T1000 (cell line): ENCODE results near the gene TRIM46.

Experiments
- DNase-seq: peaks from one replicate; lab custom pipeline; 2025; ENCODE audit warnings: mixed read lengths; lab: John Stamatoyannopoulos, UW

The TRIM46 gene, protein sequence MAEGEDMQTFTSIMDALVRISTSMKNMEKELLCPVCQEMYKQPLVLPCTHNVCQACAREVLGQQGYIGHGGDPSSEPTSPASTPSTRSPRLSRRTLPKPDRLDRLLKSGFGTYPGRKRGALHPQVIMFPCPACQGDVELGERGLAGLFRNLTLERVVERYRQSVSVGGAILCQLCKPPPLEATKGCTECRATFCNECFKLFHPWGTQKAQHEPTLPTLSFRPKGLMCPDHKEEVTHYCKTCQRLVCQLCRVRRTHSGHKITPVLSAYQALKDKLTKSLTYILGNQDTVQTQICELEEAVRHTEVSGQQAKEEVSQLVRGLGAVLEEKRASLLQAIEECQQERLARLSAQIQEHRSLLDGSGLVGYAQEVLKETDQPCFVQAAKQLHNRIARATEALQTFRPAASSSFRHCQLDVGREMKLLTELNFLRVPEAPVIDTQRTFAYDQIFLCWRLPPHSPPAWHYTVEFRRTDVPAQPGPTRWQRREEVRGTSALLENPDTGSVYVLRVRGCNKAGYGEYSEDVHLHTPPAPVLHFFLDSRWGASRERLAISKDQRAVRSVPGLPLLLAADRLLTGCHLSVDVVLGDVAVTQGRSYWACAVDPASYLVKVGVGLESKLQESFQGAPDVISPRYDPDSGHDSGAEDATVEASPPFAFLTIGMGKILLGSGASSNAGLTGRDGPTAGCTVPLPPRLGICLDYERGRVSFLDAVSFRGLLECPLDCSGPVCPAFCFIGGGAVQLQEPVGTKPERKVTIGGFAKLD

DNA sequence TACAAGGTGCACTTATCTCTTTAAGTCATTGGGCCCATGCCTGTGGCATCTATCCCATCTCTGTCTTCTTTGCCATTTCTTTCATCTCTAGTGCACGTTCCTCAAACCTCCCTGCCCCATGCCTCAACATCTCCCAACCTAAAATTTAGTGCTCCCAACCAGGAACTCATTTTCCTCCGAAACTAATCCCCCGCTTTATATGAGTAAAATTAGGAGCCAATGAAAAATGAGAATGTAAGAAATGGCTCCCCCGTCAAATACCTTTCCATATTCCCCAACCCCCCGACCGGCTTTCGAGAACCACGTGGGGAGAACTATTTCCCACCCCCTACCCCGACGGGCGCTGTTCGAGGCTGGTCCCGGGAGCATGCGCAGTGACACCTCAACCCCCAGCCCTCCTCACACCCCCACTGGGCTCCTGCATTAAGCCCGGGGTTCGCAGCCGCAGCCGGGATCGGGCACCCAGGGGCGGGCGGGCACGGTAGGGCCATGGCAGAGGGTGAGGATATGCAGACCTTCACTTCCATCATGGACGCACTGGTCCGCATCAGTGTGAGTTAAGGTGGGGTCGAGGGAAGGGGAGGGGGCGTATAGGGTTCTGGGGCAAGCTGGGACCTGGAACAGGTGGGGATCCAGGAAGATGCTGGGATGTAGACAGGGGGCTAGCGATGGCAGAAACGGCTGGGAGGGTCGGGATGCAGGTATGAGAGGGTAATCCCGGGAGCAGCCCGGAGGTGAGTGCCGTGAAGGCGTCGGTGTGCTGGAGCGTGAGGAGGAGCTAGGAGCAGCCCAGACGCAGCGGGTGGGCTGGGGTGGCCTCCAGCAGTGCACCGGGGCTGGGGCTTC is at the start of gene TRIM46:
Gene TRIM46, plus strand, starts transcription at position 372 of the 846 bp plus-strand sequence. Its CDS starts 118 bp downstream, at position 490.
- DNase-seq = no peak

DNA sequence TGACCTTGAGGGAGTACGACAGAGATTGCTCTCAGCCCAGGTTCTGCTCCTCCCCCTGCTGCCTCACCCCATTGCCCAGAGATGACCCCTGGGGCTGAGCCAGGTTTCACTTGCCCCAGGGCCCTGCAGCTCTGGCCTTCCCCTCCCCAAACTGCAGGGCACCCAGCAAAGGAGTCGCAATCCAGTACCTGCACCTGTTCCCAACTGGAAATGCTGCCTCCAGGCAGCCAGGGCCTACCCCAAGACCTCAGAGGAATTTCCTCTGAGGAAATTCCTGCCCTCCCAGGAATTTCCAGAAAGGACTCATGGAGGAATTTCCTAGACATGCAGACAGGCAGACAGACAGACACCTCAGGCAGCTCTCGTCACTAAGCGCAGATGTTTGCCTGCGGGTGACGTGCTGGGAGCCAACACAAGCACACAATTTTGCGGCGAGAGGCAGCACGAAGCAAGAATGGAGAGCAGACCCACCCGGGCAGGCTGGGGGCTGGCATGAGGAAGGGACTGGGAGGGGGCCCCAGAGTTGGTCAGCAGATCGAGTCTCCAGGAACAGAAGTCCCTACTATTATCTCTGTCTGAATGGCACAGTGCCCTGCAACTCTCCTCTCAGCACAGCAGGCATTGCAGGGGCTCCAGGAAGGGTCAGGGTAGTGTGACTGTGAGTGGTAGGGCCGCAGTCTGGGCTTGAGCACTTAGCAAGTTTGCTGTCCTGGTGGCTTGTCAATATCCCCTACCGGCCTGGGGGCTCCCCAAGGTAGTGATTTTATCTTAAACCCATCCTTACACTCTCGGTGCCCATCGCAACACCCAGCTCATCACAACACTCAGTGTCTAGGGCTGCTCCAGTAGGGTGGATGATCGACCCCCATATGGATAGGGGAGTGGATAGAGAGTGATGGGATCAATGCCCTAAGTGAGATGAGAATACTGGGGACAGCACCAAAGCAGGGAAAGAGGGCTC is 48.9 kb upstream of the TRIM46 start:
- no peak for DNase-seq

DNA sequence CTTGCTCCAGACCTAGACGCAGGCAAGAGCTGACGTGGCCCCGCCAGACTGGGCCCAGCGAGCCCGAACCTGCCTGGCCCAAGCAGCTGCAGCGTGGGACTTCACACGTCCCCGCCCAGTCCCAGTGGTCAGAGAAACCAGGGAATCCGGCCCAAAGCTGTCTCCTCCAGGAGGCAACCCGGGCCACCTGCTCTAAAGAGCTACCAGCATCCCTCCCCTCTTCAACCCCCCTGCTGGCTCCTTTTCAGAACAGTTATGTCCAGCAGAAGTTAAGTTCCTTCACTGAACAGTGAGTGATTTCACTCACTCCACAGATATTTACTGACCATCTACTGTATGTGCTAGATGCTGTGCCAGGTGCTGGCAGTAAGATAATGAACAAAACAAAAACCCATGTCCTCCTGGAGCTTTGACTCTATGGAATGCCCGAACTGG is 48.1 kb upstream of the TRIM46 start:
- no peak for DNase-seq

DNA sequence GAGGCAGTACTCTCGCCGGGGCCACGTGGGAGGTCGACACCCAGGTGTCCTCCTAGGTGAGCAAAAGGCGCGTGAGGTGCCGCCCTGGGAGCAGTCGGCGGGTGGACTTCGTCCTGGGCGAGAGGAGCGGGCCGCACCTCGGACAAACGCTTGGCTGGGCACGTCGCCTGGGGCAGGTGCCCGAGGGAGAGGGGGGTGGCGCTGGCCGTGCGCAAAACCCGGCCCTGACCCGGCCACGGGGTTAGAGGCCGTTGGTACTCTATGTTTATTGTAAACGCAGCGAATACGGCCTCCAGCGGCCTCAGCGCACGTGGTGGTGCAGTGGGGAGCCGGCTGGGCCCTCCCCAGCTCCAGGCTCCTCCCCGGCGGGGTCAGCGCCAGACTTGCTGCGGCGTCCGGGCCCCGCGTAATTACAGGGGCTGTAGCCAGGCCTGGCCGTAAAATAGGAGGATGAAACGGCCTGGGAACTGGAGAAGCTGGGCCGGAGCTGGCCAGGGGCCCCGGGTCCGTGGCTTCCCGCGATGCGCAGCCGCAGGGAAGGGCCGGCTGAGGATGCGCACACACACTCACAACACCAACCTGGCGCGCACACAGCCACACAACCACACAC is 47.6 kb upstream of the TRIM46 start:
- DNase-seq = no peak

DNA sequence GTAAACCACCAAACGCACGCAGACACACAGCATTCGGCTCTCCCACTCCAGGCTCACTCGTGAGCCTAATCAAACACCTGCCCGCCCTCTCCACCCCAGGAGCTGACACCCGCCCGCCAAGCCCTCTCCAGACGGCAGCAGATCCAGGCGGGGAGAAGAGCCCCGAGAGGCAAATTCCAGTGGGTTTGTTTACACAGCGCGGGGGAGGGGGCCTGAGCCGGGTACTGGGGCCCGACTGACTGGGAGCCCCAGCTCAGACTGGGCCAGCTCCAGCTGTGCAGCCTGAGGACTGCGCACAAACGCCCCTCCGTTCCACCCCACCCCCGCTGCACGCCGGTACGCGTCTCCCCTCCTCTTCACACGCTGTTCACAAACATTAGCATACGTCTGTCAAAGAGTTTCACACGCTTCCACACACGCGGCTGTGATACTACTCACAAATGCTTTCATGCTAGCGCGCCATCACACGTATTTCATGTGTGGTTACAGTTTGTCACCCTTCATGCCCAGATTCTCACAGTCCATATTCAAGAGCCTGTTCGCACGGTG is 47.0 kb upstream of the TRIM46 start:
- no peak for DNase-seq

DNA sequence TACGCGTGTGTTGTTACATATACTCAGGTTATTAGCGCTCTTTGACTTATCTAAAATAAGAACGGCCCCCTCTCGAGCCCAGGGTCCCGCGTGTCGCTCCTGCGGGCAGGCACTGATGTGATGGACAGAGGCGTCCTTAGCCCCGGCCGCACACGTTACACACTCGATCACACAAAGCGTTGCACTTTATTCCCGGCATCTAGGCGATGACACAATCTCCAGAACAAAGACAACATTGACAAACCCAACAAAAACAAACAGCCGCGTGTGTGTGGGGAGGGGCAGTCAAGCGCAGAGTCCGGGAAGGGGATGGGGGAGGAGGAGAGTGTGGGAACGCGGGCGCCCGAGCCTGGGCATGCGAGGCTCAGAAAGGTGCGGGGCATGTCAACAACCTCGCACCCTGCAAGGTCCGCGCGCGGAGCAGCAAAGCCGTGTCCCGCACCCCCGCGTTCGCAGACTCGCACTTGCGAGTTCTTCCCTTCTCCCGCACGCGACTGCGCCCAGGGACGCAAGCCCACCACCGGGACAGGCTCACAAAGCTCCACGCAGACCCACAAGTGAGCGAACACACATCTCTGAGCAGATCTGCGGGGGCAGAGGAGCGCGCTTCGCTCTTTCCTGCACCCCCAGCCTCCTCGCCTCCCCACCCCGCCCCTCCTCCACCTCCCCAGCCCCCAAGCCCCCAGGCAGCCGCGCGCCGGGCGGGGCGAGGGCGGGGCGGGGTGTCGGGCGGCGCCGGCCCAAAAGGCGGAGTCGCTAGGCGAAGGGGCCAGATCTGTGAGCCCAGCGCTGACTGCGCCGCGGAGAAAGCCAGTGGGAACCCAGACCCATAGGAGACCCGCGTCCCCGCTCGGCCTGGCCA is 46.3 kb upstream of the TRIM46 start, which contains the start of gene EFNA1:
Gene EFNA1, plus strand, starts transcription at position 772 of the 862 bp plus-strand sequence. CDS start 102 bp downstream, outside the sequence.
- no peak for DNase-seq

DNA sequence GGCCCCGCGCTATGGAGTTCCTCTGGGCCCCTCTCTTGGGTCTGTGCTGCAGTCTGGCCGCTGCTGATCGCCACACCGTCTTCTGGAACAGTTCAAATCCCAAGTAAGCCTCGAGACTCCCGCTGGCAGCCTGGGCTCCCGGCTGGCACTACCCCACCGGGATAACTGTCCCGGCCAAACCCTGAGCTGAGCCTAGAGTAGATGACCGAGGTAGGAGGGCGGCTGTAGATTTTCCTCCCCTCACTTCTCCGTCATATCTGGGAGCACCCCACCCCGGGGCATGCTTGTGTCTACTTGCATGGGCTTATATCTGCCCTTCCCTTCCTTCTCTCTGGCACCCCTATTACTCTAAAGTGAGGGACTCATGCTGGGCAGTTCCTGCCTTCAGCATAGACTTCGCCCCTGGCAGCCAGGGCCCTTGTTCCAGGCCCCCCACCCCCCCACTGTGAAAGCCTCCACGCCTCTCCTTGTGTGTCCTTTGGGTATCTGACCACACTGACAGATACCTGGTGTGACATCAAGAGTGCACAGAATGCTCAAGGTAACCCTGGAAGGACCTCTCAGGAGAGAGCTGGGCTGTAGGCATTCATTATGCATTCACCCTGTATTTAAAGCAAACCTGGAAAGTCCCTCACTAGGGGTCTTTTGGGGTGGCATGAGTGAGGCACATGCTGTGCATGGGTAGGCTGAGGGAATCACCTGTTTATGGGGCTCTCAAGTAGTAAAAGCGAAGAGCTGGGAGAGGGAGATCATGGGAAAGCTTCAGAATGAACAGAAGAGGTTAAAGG is 45.5 kb upstream of the TRIM46 start:
- no peak for DNase-seq

DNA sequence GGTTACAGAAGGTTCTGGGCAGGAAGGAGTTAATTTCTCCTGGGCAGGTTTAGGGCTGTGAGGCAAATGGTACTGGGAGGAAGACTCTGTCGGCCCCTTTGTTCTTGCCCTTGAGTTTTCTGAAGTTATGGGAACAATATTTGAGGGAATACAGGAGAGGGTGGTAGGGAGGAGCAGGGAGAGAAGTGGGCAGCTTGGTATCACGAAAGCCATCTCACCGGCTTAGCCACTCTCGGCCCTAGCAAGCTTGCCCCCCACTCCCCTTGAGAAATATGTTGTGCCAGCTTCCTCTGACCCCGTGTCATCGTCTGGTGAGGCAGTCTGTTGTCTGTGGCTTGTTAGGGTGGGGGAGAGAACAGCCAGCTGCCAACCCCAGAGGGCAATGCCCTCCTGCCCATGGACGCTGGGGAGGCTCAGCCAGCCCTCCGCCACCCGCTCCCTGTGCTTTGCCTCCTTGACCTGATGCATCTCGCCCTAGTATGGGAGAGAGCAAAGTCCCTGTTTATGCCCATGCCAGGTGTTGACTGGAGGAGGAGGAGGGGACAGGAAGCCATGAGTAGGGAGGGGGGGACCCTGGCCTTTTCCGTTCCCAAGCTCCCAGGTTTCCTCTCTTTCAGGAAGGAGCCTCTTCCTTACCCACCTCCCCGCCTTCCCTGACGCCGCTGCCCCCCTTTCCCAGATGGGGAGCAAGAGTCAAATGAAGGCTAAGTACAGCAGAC is 44.7 kb upstream of the TRIM46 start:
- no peak for DNase-seq

DNA sequence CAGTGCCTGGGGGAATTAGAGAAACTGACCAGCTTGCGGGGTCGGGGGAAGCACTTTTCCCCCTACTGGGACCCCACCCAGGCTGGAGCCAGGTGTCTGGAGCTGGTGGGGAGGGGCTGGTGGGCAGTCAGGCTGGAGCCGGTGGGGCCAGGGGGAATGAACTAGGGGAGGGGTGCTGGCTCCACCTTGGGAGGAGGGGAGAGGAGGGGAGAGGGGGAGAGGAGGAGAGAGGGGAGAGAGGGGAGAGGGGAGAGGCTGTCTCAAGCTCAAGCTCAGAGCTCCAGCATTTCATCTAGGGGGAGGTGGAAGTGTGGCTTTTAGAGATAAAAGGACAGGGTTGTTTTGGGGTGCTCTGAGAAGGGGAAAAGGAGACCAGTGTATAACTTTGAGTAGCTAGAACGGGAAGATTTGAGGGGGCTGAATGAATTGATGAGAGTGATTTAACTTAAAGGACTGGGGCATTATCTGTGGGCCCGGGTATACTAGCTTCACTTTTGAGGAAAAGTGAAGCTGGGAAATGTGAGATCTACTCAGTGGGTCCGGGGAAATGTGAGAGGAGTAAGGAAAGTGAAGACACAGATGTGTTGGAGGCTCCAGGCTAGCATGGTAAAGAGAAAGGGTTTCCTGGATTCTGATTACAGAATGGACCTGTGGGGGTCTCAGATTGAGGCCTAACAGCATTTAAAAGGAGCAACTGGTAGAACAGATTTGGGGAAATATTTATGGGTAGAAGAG is 43.2 kb upstream of the TRIM46 start:
- DNase-seq = no peak

DNA sequence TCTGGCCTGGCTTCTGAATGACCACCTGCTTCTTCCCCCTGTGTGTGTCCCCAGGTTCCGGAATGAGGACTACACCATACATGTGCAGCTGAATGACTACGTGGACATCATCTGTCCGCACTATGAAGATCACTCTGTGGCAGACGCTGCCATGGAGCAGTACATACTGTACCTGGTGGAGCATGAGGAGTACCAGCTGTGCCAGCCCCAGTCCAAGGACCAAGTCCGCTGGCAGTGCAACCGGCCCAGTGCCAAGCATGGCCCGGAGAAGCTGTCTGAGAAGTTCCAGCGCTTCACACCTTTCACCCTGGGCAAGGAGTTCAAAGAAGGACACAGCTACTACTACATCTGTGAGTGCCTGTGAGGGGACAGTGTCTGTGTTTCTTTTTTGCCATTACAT is 42.4 kb upstream of the TRIM46 start:
- no peak for DNase-seq

DNA sequence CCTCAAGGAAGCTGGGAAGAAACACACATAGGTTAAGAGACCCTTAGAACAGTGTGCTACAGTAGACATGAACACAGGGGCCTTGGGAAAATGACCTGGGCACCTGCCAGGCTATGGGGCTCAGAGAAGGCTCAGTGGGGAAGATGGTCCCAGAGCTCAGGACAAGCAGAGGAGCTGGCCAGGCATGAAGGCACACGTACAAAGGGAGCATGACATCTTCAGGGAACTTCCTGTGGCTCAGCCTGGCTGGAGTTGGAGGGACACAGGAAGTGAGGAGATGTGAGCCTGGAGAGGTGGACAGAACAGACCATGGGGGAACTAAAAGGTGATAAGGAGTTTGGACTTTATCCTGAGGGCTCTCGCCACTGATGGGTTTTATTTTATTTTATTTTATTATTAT is 41.8 kb upstream of the TRIM46 start:
- no peak for DNase-seq

DNA sequence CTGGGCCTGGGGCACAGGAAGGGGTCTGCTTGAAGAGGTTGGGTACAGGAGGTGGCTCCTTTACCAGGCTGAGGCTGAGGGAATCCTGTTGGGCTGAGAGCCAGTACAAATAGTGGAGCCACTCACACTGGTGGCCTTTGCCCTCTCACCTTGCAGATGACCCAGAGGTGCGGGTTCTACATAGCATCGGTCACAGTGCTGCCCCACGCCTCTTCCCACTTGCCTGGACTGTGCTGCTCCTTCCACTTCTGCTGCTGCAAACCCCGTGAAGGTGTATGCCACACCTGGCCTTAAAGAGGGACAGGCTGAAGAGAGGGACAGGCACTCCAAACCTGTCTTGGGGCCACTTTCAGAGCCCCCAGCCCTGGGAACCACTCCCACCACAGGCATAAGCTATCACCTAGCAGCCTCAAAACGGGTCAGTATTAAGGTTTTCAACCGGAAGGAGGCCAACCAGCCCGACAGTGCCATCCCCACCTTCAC is 39.8 kb upstream of the TRIM46 start:
- DNase-seq = no peak

DNA sequence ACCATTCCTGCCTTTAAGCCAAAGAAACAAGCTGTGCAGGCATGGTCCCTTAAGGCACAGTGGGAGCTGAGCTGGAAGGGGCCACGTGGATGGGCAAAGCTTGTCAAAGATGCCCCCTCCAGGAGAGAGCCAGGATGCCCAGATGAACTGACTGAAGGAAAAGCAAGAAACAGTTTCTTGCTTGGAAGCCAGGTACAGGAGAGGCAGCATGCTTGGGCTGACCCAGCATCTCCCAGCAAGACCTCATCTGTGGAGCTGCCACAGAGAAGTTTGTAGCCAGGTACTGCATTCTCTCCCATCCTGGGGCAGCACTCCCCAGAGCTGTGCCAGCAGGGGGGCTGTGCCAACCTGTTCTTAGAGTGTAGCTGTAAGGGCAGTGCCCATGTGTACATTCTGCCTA is 39.3 kb upstream of the TRIM46 start:
- DNase-seq = no peak

DNA sequence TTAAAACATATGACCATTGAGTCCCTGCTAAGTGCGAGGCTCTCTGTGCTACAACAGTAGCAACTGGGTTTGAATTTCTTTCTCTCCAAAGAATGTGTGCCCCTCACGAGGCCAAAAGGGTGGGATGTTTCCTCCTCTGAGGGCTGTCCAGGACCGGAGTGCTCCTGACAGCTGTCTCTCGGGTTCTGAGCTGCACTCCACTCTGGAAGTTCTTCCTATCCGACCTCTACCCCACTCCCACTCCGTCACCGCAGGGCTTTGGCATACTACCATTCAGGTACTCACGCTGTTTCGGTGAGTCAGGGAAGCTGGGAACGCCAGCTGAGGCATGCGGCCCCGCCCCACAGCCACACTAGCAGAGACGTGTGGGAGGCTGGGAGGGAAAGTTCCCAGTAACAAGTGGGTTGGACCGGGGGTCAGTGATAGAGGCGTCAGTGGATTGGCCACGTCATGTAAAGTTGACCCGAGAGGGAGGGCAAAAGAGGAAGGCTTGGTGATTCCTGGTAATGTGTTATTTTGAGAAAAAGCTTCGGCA is 38.7 kb upstream of the TRIM46 start:
- peak; percentile 81 for DNase-seq

DNA sequence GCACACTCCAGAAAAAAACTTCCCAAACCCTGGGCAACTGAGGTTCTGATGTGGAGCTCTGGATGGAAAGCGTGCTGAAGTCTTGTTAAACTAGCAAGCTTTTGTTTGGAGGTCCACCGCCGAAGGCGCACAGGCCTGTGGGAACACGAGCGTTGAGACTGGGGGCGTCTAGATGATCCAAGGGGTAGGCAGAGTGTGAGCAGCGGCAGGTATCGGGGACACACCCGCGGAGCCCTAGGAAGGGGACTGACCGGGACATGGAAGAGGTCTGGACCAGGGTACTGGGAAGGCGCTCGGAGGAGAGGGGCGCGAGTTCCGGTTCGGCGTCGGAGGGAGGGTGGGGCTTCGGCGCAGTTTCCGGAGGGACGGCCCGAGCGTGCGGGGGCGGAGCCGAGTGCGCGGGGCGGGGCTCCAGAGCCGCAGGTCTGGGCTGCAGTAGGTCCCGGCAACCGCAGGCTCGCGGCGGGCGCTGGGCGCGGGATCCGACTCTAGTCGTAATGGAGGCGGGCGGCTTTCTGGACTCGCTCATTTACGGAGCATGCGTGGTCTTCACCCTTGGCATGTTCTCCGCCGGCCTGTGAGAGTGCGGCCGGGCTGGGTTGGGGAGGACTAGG is 38.1 kb upstream of the TRIM46 start, which contains the start of gene SLC50A1:
Gene SLC50A1, plus strand, starts transcription at position 438 of the 614 bp plus-strand sequence. Its CDS starts 60 bp downstream, at position 498.
- peak; percentile 90 for DNase-seq

DNA sequence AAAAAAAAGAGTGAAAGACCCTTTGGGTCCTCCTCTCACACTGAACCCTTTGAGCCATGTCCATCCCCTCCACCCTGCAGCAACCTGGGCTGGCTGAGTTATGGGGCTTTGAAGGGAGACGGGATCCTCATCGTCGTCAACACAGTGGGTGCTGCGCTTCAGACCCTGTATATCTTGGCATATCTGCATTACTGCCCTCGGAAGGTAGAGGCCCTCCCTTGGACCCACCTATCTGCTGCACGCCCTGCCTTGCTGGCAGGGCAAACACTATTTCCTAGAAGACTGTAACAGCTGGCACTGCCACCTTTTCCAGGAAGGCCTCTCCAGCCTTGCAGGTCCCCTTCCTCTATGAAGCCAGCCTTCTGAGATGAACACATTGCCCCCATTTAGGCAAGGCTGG is 36.9 kb upstream of the TRIM46 start:
- DNase-seq = no peak
